HEK293 (cell line): ENCODE data around the gene SYTL1.

ENCODE experiments used
- CTCF ChIA-PET: fragments of 350-600 bp; formaldehyde crosslinking; extraction: SDS; loops from one replicate; lab custom pipeline; 2021; ENCODE audit warnings: antibody characterized with exemption; lab: Yijun Ruan, JAX
- POLR2A ChIA-PET: fragments of 300-600 bp; formaldehyde crosslinking; extraction: SDS; loops from one replicate; lab custom pipeline; 2020; ENCODE audit warnings: antibody characterized with exemption, inconsistent platforms; lab: Yijun Ruan, JAX
- H3K27ac ChIP-seq: fragments of 200-500 bp; sonication (Bioruptor generic); 2 replicates; pipeline ENCODE4 v1.5.1; 2014; ENCODE audit warnings: low read depth, low read length, control low read depth, inconsistent platforms; ENCODE audit errors: extremely low read depth
- H3K36me3 ChIP-seq, 2 experiments: fragments of 200-500 bp in 1 of 2; sonication (Bioruptor generic) in 1 of 2; 1 replicate in 1 of 2; 2 replicates in 1 of 2; pipeline ENCODE4 v1.5.1; 2014 to 2017; ENCODE audit warnings: inconsistent platforms in 2 of 2, low read length in 2 of 2; ENCODE audit not compliant: control insufficient read depth in 2 of 2, insufficient read depth in 1 of 2
- H3K4me1 ChIP-seq: fragments of 200-500 bp; sonication (Bioruptor generic); 2 replicates; pipeline ENCODE4 v1.5.1; 2014; ENCODE audit warnings: mild to moderate bottlenecking, low read length, inconsistent platforms; ENCODE audit not compliant: control insufficient read depth, insufficient read depth
- H3K4me3 ChIP-seq: 2 replicates; pipeline ENCODE4 v1.5.1; 2011; ENCODE audit warnings: low read depth, mild to moderate bottlenecking, control low read depth, low read length, moderate library complexity
- H3K9me3 ChIP-seq: fragments of 200-500 bp; sonication (Bioruptor generic); 2 replicates; pipeline ENCODE4 v1.5.1; 2014; ENCODE audit warnings: low read depth, low read length, inconsistent platforms; ENCODE audit not compliant: control insufficient read depth, insufficient read depth
- GLIS2 ChIP-seq: fragments of 450-650 bp; formaldehyde crosslinking; IDR thresholded peaks from 2 replicates; pipeline ENCODE4 v1.5.1; 2016; ENCODE audit warnings: missing biosample characterization, missing genetic modification characterization
- KLF8 ChIP-seq: fragments of 450-650 bp; formaldehyde crosslinking; IDR thresholded peaks from 2 replicates; pipeline ENCODE4 v1.5.1; 2016; ENCODE audit warnings: missing biosample characterization, missing genetic modification characterization
- SCRT1 ChIP-seq: fragments of 450-650 bp; formaldehyde crosslinking; IDR thresholded peaks from 2 replicates; pipeline ENCODE4 v1.5.1; 2016; ENCODE audit warnings: missing biosample characterization, missing genetic modification characterization, borderline replicate concordance
- SETDB1 ChIP-seq: IDR thresholded peaks from one replicate; pipeline ENCODE4 v1.6.1; 2017; ENCODE audit warnings: mild to moderate bottlenecking, low read length, moderate library complexity, mixed read lengths; ENCODE audit not compliant: insufficient read length
- YY1 ChIP-seq: fragments of 450-650 bp; formaldehyde crosslinking; IDR thresholded peaks from 2 replicates; pipeline ENCODE4 v1.5.1; 2018; ENCODE audit warnings: missing biosample characterization, missing genetic modification characterization
- ZBTB10 ChIP-seq: fragments of 450-650 bp; formaldehyde crosslinking; IDR thresholded peaks from 2 replicates; pipeline ENCODE4 v1.5.1; 2016; ENCODE audit warnings: missing biosample characterization, missing genetic modification characterization
- ZBTB44 ChIP-seq: fragments of 450-650 bp; IDR thresholded peaks from 2 replicates; pipeline ENCODE4 v1.5.1; 2018; ENCODE audit warnings: missing biosample characterization, mild to moderate bottlenecking, missing genetic modification characterization
- ZBTB8A ChIP-seq: fragments of 450-650 bp; formaldehyde crosslinking; IDR thresholded peaks from 2 replicates; pipeline ENCODE4 v1.5.1; 2016; ENCODE audit warnings: missing biosample characterization, missing genetic modification characterization
- ZFP41 ChIP-seq: fragments of 450-650 bp; formaldehyde crosslinking; IDR thresholded peaks from 2 replicates; pipeline ENCODE4 v1.5.1; 2016; ENCODE audit warnings: missing biosample characterization, missing genetic modification characterization, borderline replicate concordance
- ZNF146 ChIP-seq: fragments of 450-650 bp; formaldehyde crosslinking; IDR thresholded peaks from 2 replicates; pipeline ENCODE4 v1.5.1; 2016; ENCODE audit warnings: missing biosample characterization, missing genetic modification characterization
- ZNF23 ChIP-seq: fragments of 450-650 bp; formaldehyde crosslinking; IDR thresholded peaks from 2 replicates; pipeline ENCODE4 v1.5.1; 2016; ENCODE audit warnings: missing biosample characterization, missing genetic modification characterization, borderline replicate concordance
- ZNF239 ChIP-seq: fragments of 450-650 bp; formaldehyde crosslinking; IDR thresholded peaks from 2 replicates; pipeline ENCODE4 v1.5.1; 2016; ENCODE audit warnings: missing biosample characterization, missing genetic modification characterization
- ZNF335 ChIP-seq: fragments of 450-650 bp; formaldehyde crosslinking; conservative IDR thresholded peaks from 2 replicates; pipeline ENCODE4 v1.5.1; 2016; ENCODE audit warnings: missing biosample characterization, missing genetic modification characterization
- ZNF350 ChIP-seq: fragments of 450-650 bp; formaldehyde crosslinking; IDR thresholded peaks from 2 replicates; pipeline ENCODE4 v1.5.0; 2017; ENCODE audit warnings: missing biosample characterization, mild to moderate bottlenecking, missing genetic modification characterization
- ZNF404 ChIP-seq: fragments of 450-650 bp; formaldehyde crosslinking; IDR thresholded peaks from 2 replicates; pipeline ENCODE4 v1.5.1; 2017; ENCODE audit warnings: missing biosample characterization, missing genetic modification characterization
- ZNF623 ChIP-seq: fragments of 450-650 bp; formaldehyde crosslinking; IDR thresholded peaks from 2 replicates; pipeline ENCODE4 v1.5.1; 2016; ENCODE audit warnings: missing biosample characterization, missing genetic modification characterization
- ZNF701 ChIP-seq: fragments of 450-650 bp; formaldehyde crosslinking; IDR thresholded peaks from 2 replicates; pipeline ENCODE4 v1.5.1; 2016; ENCODE audit warnings: missing biosample characterization, missing genetic modification characterization
- ZNF785 ChIP-seq: fragments of 450-650 bp; formaldehyde crosslinking; IDR thresholded peaks from 2 replicates; pipeline ENCODE4 v1.5.1; 2016; ENCODE audit warnings: missing biosample characterization, missing genetic modification characterization
- ZSCAN4 ChIP-seq: fragments of 450-650 bp; formaldehyde crosslinking; IDR thresholded peaks from 2 replicates; pipeline ENCODE4 v1.5.1; 2017; ENCODE audit warnings: missing biosample characterization, missing genetic modification characterization

SYTL1 gene

GRCh38 chr1:27333717-27334279, 8.0 kb upstream of the SYTL1 start:
- Histone ChIP-seq H3K36me3 (peaks cover 6 to 78% of the 10 kb centered on the region in 2 experiments; a peak in 1 of 3 replicates), H3K9me3 (no peaks in the 10 kb centered on the region), H3K4me1 (no peaks in the 10 kb centered on the region), H3K27ac (no peak overlapping the region), H3K4me3 (no peak overlapping the region)
- ChIA-PET POLR2A (interaction anchor here (1.5 kb wide), 1 partner anchor 15 kb away, joined by 3 read pairs; no protein-coding TSS in a partner anchor), CTCF (interaction anchor here (0.9 to 4.0 kb wide), 15 partner anchors 8 to 61 kb away, joined by 3 to 39 read pairs (median 14); partner anchors contain the start of genes MAP3K6, SYTL1 and TMEM222)
- peak; percentile 51; the same call in 1 of the 2 replicates for TF ChIP-seq GLIS2 (tag by site-specific recombination)
- TF ChIP-seq ZNF239 (tag by site-specific recombination): no peak

- TF ChIP-seq SETDB1: no peak
- TF ChIP-seq ZSCAN4 (tag by site-specific recombination): no peak
- no peak for TF ChIP-seq ZBTB44 (tag by site-specific recombination)
- TF ChIP-seq ZNF404 (tag by site-specific recombination): no peak
- TF ChIP-seq ZFP41: no peak
- TF ChIP-seq ZNF146: no peak
- no peak for TF ChIP-seq ZNF350
- TF ChIP-seq ZNF701 (tag by site-specific recombination): no peak
- no peak for TF ChIP-seq YY1
- no peak for TF ChIP-seq ZNF23 (tag by site-specific recombination)
- no peak for TF ChIP-seq ZBTB10 (tag by site-specific recombination)
- TF ChIP-seq ZNF623 (tag by site-specific recombination): no peak
- TF ChIP-seq ZNF785: no peak
- no peak for TF ChIP-seq SCRT1
- TF ChIP-seq ZBTB8A (tag by site-specific recombination): no peak
- no peak for TF ChIP-seq KLF8 (tag by site-specific recombination)
- no peak for TF ChIP-seq ZNF335 (tag by site-specific recombination)
- H3K27ac ChIP-seq: no peak overlapping the region
- H3K36me3 ChIP-seq: peaks cover 6 to 66% of the 10 kb centered on the region in 2 experiments; a peak in 1 of 3 replicates
- no peak overlapping the region for H3K4me3 ChIP-seq
- ChIA-PET POLR2A (no interaction called here), CTCF (interaction anchor here (0.8 kb wide), 2 partner anchors 11 to 22 kb away, joined by 3 to 5 read pairs; no protein-coding TSS in a partner anchor)
- H3K4me1 ChIP-seq: no peaks in the 10 kb centered on the region
- no peaks in the 10 kb centered on the region for H3K9me3 ChIP-seq
Observed at GRCh38 chr1:27335506-27336422, 6.1 kb upstream of the SYTL1 start.
